Natural killer cell (primary cell): Measurements from ENCODE around the gene SLC25A11. TPM values are rescaled to one million over a fixed set of nuclear protein-coding genes. Genes with fewer than 3 reads are reported as not detected.

Source experiments
- ATAC-seq, 3 donors: fragments of 150-1000 bp in 2 of 3; fragments of 200-7000 bp in 1 of 3; cut with Tn5 transposase; 1 replicate in 1 of 3; 2 replicates in 2 of 3; pipeline ENCODE4 v1.10.0; 2021; ENCODE audit warnings: mild to moderate bottlenecking in 2 of 3, moderate library complexity in 2 of 3
- DNase-seq, 2 donors: peaks; one replicate each; pipeline versions ENCODE4 v3.0.0 to v3.0.0-alpha.2; 2013 to 2021; ENCODE audit warnings: mixed read lengths in 1 of 2
- H3K27ac ChIP-seq: one replicate; pipeline ENCODE4 v1.5.1; 2013; ENCODE audit warnings: mild to moderate bottlenecking, low read length
- H3K27me3 ChIP-seq: one replicate; pipeline ENCODE4 v1.6.1; 2013; ENCODE audit warnings: low read length; ENCODE audit not compliant: control insufficient read depth, insufficient read depth
- H3K36me3 ChIP-seq: one replicate; pipeline ENCODE4 v1.6.1; 2013; ENCODE audit warnings: low read length; ENCODE audit not compliant: control insufficient read depth, insufficient read depth
- H3K4me1 ChIP-seq: one replicate; pipeline ENCODE4 v1.6.1; 2013; ENCODE audit warnings: low read length; ENCODE audit not compliant: control insufficient read depth, insufficient read depth
- H3K4me3 ChIP-seq: one replicate; pipeline ENCODE4 v1.5.1; 2013; ENCODE audit warnings: low read length
- H3K9me3 ChIP-seq: one replicate; pipeline ENCODE4 v1.6.1; 2013; ENCODE audit warnings: low read length; ENCODE audit not compliant: control insufficient read depth, insufficient read depth
- H3K27ac Mint-ChIP-seq, 2 donors: one replicate each; pipeline ENCODE4 v1.8.0; 2022; ENCODE audit warnings: mild to moderate bottlenecking in 2 of 2, mixed read lengths in 2 of 2, moderate library complexity in 1 of 2
- H3K27me3 Mint-ChIP-seq, 2 donors: one replicate each; pipeline ENCODE4 v1.8.0; 2022; ENCODE audit warnings: low read depth in 2 of 2, mixed read lengths in 2 of 2
- H3K36me3 Mint-ChIP-seq: one replicate; pipeline ENCODE4 v1.8.0; 2022; ENCODE audit warnings: mixed read lengths
- H3K4me1 Mint-ChIP-seq, 2 donors: one replicate each; pipeline ENCODE4 v1.8.0; 2022; ENCODE audit warnings: mixed read lengths in 2 of 2
- H3K4me3 Mint-ChIP-seq: one replicate; pipeline ENCODE4 v1.8.0; 2022; ENCODE audit warnings: mild to moderate bottlenecking, moderate library complexity, mixed read lengths
- H3K9me3 Mint-ChIP-seq, 2 donors: one replicate each; pipeline ENCODE4 v1.8.0; 2022; ENCODE audit warnings: mixed read lengths in 2 of 2
- WGBS: methylation state at CpG from one replicate; pipeline ENCODE4 v1.1.7; 2013; ENCODE audit warnings: missing lambda C conversion rate; ENCODE audit not compliant: insufficient coverage; 5-methylcytosine and 5-hydroxymethylcytosine counted together
- intact Hi-C: fragments of 100-400 bp; cut with micrococcal nuclease; formaldehyde crosslinking; loops from one replicate; pipeline ENCODE4 v1.14.2; 2022
- total RNA-seq, 4 donors: library from RNA; stranded (reverse); fragments of 120-200 nt in 1 of 4; gene quantifications; one replicate each; pipeline versions ENCODE4 v1.2.3 to v1.2.4, GENCODE V29; 2013 to 2022
- TF ChIP-seq, protein P1 (sequence below): fragments of 200-600 bp; IDR thresholded peaks from one replicate; pipeline ENCODE4 v1.8.0; 2022; ENCODE audit warnings: antibody characterized with exemption

SLC25A11 gene
- total RNA-seq, 3 donors from 2014 or later (not counting 1 experiment from before 2014, with no cell fraction given) = 34.7 to 47.5 (median 42.5) TPM

DNA sequence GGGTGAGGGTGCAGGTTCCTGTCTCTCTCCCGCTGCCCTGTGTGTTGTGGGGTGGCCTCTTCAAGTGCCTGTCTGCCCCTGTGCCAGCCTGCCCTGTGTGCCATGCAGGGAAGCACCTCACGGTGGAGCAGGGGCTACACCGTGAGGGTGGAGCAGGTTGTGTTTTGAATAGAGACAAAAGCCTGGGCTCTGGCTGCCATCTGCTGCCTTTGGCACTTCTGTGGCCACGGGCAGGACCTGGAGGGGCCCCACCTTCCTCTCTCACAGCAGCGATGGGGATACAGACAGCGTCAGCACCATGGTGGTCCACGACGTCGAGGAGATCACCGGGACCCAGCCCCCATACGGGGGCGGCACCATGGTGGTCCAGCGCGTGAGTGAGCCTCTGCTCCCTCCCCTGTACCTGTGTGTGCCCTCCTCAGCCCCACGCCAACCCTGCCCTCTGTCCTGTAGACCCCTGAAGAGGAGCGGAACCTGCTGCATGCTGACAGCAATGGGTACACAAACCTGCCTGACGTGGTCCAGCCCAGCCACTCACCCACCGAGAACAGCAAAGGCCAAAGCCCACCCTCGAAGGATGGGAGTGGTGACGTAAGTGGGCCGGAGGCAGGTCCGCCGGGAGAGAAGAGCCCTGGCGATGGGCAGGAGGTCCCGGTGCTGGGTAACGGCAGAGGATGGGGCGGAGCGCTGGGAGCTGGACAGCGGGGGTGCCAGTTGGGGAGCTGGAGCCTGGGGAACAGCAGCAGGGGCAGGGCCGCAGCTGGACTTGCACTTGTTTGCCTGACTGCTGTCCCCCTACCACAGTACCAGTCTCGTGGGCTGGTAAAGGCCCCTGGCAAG, 45.9 kb downstream of the SLC25A11 start:
- DNase-seq = no peak
- no peaks in the 10 kb centered on the region for H3K9me3 Mint-ChIP-seq
- ATAC-seq = no peak
- H3K27me3 Mint-ChIP-seq = no peaks in the 10 kb centered on the region
- TF ChIP-seq, protein P1, sequence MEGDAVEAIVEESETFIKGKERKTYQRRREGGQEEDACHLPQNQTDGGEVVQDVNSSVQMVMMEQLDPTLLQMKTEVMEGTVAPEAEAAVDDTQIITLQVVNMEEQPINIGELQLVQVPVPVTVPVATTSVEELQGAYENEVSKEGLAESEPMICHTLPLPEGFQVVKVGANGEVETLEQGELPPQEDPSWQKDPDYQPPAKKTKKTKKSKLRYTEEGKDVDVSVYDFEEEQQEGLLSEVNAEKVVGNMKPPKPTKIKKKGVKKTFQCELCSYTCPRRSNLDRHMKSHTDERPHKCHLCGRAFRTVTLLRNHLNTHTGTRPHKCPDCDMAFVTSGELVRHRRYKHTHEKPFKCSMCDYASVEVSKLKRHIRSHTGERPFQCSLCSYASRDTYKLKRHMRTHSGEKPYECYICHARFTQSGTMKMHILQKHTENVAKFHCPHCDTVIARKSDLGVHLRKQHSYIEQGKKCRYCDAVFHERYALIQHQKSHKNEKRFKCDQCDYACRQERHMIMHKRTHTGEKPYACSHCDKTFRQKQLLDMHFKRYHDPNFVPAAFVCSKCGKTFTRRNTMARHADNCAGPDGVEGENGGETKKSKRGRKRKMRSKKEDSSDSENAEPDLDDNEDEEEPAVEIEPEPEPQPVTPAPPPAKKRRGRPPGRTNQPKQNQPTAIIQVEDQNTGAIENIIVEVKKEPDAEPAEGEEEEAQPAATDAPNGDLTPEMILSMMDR = no peak
- Histone ChIP-seq H3K36me3 (peaks cover 66% of the 10 kb centered on the region), H3K9me3 (no peaks in the 10 kb centered on the region), H3K4me3 (no peak overlapping the region), H3K4me1 (peaks cover 8% of the 10 kb centered on the region), H3K27ac (no peak overlapping the region), H3K27me3 (no peaks in the 10 kb centered on the region)
- 94% methylated on average over 31 of the region's 31 CpGs for WGBS
- H3K4me1 Mint-ChIP-seq = peaks cover 0 to 9% of the 10 kb centered on the region in 2 donors
- no peak overlapping the region for H3K4me3 Mint-ChIP-seq
- intact Hi-C loops = no loop called here
- H3K27ac Mint-ChIP-seq = no peak overlapping the region
- no peaks in the 10 kb centered on the region for H3K36me3 Mint-ChIP-seq

DNA sequence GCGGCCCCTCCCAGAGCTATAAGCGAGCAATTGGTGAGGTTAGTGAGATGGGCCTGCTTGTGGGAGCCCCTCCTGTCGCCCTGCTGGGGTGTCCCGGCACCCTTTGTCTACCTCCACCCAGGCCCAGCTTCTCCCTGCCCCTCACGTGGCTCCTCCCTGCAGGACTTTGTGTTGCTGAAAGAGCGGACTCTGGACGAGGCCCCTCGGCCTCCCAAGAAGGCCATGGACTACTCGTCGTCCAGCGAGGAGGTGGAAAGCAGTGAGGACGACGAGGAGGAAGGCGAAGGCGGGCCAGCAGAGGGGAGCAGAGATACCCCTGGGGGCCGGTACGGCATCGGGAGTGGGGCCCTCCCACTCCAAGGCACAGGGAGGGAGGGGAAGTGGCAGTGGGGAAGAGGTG, 46.6 kb downstream of the SLC25A11 start:
- Mint-ChIP-seq H3K4me1 (peaks cover 0 to 7% of the 10 kb centered on the region in 2 donors), H3K4me3 (no peak overlapping the region), H3K36me3 (no peaks in the 10 kb centered on the region), H3K27ac (peak overlapping the region in 1 of 2 donors; percentile 73), H3K27me3 (no peaks in the 10 kb centered on the region), H3K9me3 (no peaks in the 10 kb centered on the region)
- DNase-seq (no peak), ATAC-seq (no peak)
- intact Hi-C loops = no loop called here
- Histone ChIP-seq H3K36me3 (peaks cover 68% of the 10 kb centered on the region), H3K27me3 (no peaks in the 10 kb centered on the region), H3K4me3 (no peak overlapping the region), H3K4me1 (peaks cover 2% of the 10 kb centered on the region), H3K27ac (no peak overlapping the region), H3K9me3 (no peaks in the 10 kb centered on the region)
- WGBS = 95% methylated on average over 17 of the region's 18 CpGs
- TF ChIP-seq, protein P1 = no peak

DNA sequence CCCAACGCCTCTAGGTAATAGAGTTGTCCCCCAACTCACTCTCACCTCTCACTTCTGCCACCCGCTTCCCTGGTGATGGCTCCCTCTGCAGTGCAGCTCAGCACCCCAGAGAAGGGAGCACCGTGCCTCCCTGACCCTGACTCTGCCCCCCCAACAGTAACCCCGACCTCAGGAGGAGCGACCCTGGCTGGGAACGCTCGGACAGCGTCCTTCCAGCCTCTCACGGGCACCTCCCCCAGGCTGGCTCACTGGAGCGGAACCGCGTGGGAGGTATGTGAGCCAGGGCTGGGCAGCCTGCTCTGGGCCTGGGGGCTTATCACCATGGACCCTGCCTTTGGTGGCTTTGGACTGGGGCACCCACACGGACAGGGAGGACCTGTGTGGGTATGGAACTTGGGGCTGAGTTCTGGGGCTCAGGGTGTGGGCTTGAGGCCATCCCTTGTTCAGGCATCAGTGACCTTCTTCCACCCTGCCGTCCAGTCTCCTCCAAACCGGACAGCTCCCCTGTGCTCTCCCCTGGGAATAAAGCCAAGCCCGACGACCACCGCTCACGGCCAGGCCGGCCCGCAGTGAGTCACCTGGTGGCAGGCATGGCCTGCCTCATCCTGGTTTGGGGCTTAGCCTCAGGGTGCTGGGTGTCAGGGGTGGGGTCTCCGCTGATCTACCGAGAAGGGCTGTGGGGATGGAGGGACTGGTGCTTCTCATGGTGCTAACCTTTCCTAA, 47.2 kb downstream of the SLC25A11 start:
- no peaks in the 10 kb centered on the region for H3K9me3 Mint-ChIP-seq
- peaks cover 0 to 5% of the 10 kb centered on the region in 2 donors for H3K4me1 Mint-ChIP-seq
- no peak overlapping the region for H3K27ac ChIP-seq
- peaks cover 69% of the 10 kb centered on the region for H3K36me3 ChIP-seq
- H3K36me3 Mint-ChIP-seq = no peaks in the 10 kb centered on the region
- DNase-seq (no peak), ATAC-seq (no peak)
- H3K27me3 Mint-ChIP-seq = no peaks in the 10 kb centered on the region
- peak overlapping the region in 1 of 2 donors; percentile 73 for H3K27ac Mint-ChIP-seq
- no peak overlapping the region for H3K4me3 ChIP-seq
- H3K27me3 ChIP-seq = no peaks in the 10 kb centered on the region
- H3K4me3 Mint-ChIP-seq = no peak overlapping the region
- TF ChIP-seq, protein P1 = no peak
- no peaks in the 10 kb centered on the region for H3K9me3 ChIP-seq
- intact Hi-C loops = no loop called here
- H3K4me1 ChIP-seq = no peaks in the 10 kb centered on the region
- 94% methylated on average over 21 of the region's 23 CpGs for WGBS
